Subcutaneous abdominal adipose tissue (tissue), 5 donors: Measurements from ENCODE around the gene ATG7.
"Not testable (repeated sequence)": the region's sequence is repeated elsewhere in the genome, so short reads cannot be mapped to it uniquely, and the experiment has no call there.

Experiments used
- H3K27ac ChIP-seq: one replicate; pipeline ENCODE4 v1.7.0; 2013; ENCODE audit warnings: low read depth, mild to moderate bottlenecking, inconsistent platforms, low read length, moderate library complexity
- H3K27me3 ChIP-seq, 5 donors: one replicate each; pipeline ENCODE4 v1.7.0; 2013; ENCODE audit warnings: low read length in 5 of 5, inconsistent platforms in 1 of 5; ENCODE audit not compliant: control insufficient read depth in 5 of 5, insufficient read depth in 4 of 5
- H3K36me3 ChIP-seq, 5 donors: one replicate each; pipeline ENCODE4 v1.7.0; 2013; ENCODE audit warnings: low read length in 5 of 5; ENCODE audit not compliant: control insufficient read depth in 5 of 5, insufficient read depth in 5 of 5
- H3K4me1 ChIP-seq, 5 donors: one replicate each; pipeline ENCODE4 v1.7.0; 2013; ENCODE audit warnings: low read length in 5 of 5, mild to moderate bottlenecking in 3 of 5, moderate library complexity in 1 of 5; ENCODE audit not compliant: control insufficient read depth in 5 of 5, insufficient read depth in 5 of 5
- H3K4me3 ChIP-seq, 5 donors: one replicate each; pipeline ENCODE4 v1.7.0; 2013; ENCODE audit warnings: low read length in 5 of 5, low read depth in 1 of 5
- H3K9ac ChIP-seq, 5 donors: one replicate each; pipeline ENCODE4 v1.7.0; 2013; ENCODE audit warnings: low read length in 5 of 5, mild to moderate bottlenecking in 4 of 5, moderate library complexity in 3 of 5
- H3K9me3 ChIP-seq, 5 donors: one replicate each; pipeline ENCODE4 v1.7.0; 2013; ENCODE audit warnings: low read length in 5 of 5; ENCODE audit not compliant: control insufficient read depth in 5 of 5
- donor health status: healthy.
- donor health status: healthy.
- donor health status: healthy.
- donor health status: healthy.
- donor health status: healthy.

ATG7 gene

DNA sequence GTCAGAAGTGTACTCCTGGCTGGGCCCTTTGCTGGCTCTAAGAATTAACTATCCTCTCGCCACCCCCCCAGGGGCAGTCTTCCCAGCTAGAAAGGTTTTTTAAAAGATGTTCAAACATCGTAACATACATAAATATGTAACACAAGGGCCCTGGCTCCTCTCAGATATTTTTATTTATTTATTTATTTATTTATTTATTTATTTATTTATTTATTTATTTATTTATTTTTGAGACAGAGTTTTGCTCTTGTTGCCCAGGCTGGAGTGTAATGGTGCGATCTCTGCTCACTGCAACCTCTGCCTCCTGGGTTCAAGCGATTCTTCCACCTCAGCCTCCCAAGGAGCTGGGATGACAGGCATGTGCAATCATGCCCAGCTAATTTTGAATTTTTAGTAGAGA is 190.5 kb downstream of the ATG7 start:
- not testable (repeated sequence) for H3K36me3 ChIP-seq, H3K9me3 ChIP-seq, H3K27ac ChIP-seq, H3K4me3 ChIP-seq, H3K27me3 ChIP-seq, H3K9ac ChIP-seq
- peaks cover 1 to 14% (median 11%) of the 10 kb centered on the region in 5 donors for H3K4me1 ChIP-seq

DNA sequence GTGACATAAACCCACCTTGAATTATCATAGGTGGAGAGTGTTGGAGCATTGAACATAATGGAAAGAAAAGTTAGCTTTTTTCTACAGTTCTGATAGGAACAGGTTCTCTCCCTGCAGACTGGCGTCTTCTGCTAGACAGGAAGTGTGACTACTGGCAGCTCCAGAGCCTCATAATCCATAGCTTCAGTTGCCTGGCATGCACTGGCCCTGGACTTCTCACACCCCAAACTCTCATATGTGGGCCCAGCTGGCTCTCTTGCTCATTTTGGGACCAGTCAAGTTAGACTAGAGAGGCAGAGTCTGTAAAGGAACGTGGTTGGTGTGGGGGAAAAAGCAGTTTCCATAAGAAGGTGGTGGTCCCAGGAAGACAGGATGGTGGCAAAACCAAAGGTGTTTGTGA is 191.4 kb downstream of the ATG7 start:
- Histone ChIP-seq H3K36me3 (peaks cover 0 to 10% (median 7%) of the 10 kb centered on the region in 5 donors), H3K9ac (no peak overlapping the region), H3K4me3 (no peak overlapping the region), H3K4me1 (peaks cover 1 to 14% (median 11%) of the 10 kb centered on the region in 5 donors), H3K9me3 (no peaks in the 10 kb centered on the region), H3K27me3 (no peaks in the 10 kb centered on the region), H3K27ac (no peak overlapping the region)

DNA sequence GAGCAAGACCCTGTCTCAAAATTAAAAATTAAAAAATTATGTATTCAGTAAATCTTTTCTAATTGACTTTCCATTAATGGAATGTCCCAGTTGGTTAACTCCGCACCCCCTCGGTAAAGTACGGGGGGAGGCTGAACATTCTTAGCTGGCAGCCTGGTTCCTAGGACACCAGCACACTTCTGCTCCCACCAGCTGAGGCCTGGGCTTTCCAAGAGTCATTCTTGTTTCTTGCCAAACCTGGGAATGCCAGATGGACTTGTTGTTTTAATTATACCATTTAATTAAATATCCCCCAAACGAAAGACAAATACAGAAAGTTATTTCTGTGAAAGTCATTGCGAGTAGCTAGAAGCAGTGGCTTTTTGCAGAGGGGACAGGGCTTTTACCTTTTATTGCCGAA is 192.2 kb downstream of the ATG7 start:
- Histone ChIP-seq H3K36me3 (peaks cover 0 to 15% (median 7%) of the 10 kb centered on the region in 5 donors), H3K27me3 (no peaks in the 10 kb centered on the region), H3K4me3 (no peak overlapping the region), H3K9ac (no peak overlapping the region), H3K4me1 (peaks cover 1 to 14% (median 11%) of the 10 kb centered on the region in 5 donors), H3K27ac (no peak overlapping the region), H3K9me3 (no peaks in the 10 kb centered on the region)

DNA sequence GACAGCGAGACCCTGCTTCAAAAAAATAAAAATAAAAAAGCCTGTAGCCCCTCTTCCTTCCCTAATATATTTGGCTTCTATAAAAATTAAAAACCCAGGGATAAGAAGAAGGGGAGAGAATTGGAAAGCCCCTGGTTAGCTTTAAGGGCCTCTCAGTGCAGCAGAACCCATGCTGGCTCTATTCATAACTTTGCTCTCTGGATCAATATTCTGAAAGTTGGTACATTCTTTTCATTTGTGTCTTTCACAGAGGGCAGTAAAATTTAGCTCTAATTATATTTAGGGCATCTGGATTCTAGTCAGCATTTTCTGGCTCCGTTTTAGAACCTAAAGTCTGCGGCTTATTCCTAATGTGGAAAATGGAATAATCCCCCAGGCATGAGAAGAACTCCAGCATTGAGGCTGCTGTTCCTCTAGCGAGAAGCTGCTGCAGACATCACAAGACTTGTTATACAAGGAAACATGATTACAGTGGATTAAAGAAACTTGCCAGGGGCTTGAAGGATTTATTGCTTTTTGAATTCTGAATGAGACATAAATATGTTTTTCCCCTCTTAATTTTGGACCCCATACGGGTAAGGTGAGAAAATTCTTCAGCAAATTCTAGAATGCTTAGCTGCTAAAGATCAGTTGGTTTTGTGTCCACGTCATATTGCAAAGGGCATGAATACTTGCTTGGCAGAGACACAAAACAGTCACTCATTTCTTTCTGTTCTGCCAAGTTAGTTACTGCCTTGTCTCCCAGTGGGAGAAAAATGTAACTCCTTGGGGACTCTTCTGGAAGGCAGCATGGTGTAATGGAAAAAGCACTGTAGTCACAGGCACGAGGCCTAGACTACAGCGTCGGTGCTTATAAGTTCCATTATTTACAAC is 193.8 kb downstream of the ATG7 start:
- Histone ChIP-seq H3K4me3 (no peak overlapping the region), H3K27me3 (no peaks in the 10 kb centered on the region), H3K4me1 (peaks cover 1 to 14% (median 11%) of the 10 kb centered on the region in 5 donors), H3K36me3 (peaks cover 0 to 21% (median 7%) of the 10 kb centered on the region in 5 donors), H3K27ac (peak overlapping the region; percentile 55), H3K9me3 (no peaks in the 10 kb centered on the region), H3K9ac (no peak overlapping the region)

DNA sequence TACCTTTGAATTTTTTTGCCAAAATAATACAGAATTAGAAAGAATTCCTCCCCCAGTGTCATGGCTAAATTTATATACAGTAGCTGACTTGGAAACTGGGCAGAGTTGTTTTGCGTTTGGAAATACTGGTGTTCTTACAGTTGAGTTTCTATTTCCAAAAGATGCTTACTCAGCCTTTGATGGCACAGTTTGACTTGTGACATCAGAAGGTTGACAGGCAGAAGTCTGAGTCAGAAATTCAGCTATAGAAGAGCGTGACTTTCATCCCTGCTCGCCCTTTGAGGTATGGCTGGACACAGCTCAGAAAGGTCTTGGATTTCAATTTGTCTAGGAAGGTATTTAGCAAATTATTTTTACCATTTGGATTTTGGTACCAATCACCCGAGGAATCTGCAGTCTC is 195.7 kb downstream of the ATG7 start:
- no peak overlapping the region for H3K4me3 ChIP-seq
- H3K36me3 ChIP-seq: peaks cover 0 to 21% (median 7%) of the 10 kb centered on the region in 5 donors
- H3K9ac ChIP-seq: no peak overlapping the region
- H3K9me3 ChIP-seq: no peaks in the 10 kb centered on the region
- no peak overlapping the region for H3K27ac ChIP-seq
- H3K27me3 ChIP-seq: no peaks in the 10 kb centered on the region
- H3K4me1 ChIP-seq: peaks cover 1 to 14% (median 11%) of the 10 kb centered on the region in 5 donors

DNA sequence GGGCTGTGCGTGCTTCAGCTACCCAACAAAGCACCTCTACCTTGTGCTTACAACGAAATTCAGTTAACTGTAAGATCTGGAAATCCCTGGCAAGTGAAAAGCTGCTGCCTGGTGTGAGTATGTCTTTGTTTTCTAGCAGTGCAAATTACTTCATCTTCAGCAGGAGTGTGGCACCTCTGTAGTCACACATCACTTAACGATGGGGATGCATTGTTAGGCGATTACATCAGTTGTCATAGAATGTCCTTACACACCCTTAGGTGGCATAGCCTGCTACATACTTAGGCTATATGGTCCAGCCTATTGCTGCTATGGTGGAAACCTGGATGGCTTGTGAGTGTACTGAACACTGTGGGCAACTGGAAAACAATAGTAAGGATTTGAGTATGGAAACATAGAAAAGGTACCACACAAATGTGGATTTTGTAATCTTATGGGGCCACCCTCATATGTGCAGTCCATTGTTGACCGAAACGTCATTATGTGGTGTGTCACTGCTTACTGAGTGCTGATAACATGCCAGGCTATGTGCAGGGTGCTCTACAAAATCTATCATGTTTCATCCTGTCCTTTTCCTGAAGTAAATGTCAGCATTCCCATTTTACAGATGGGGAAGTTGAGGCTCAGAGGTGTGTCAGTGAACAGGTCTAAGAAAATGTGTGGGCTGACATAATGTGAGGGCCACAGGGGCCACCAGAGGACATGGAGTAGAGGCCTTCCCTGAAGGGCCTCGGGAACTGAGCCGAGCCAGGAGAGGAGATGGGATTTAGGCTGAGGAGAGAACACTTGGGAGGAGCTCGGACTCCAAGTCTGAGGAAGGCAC is 198.0 kb downstream of the ATG7 start:
- Histone ChIP-seq H3K4me1 (peaks cover 1 to 14% (median 11%) of the 10 kb centered on the region in 5 donors), H3K27me3 (no peaks in the 10 kb centered on the region), H3K4me3 (no peak overlapping the region), H3K9me3 (no peaks in the 10 kb centered on the region), H3K36me3 (peaks cover 0 to 21% (median 7%) of the 10 kb centered on the region in 5 donors), H3K27ac (no peak overlapping the region), H3K9ac (no peak overlapping the region)

DNA sequence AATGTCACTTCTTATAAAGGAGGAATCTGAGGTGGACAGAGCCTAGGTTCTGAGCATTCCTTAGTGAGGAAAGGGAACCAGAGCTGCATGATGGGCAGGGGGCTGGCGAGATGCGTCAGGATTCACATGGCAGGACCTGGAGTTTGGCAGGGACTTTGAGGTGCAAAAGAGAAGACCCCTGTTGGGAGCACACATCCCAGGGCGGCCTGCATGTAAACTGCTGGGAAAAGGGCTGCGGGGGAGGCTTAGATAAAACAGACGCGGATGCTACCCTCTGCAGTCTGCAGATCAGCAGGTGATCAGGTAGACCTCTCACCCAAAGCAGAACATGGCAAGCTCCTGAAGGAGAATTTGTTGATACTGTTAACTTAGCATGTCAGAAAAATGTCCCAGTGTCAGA is 203.1 kb downstream of the ATG7 start:
- peaks cover 0 to 23% (median 3%) of the 10 kb centered on the region in 5 donors for H3K4me1 ChIP-seq
- H3K36me3 ChIP-seq: peaks cover 0 to under 1% (median 0%) of the 10 kb centered on the region in 5 donors

DNA sequence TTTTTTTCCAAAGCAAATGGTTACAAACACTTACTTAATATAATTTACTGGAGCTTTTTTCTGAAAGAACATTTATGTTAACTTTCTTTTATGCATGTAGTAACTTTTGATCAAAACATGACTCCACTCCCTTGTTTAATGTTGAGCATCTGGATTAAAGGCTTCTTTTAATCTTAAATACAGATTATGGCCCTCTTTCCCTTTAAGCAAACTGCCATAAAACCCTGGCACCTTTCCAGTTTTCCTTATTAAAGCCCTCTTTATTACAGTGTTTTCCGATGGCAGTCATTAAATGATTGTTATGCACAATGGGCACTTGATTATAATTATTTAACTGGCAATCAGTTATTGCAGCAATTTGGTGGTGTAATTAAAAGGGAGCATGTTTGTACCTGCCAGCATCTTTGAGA is 204.5 kb downstream of the ATG7 start:
- Histone ChIP-seq H3K36me3 (no peaks in the 10 kb centered on the region), H3K4me3 (no peak overlapping the region), H3K4me1 (peaks cover 0 to 26% (median 6%) of the 10 kb centered on the region in 5 donors), H3K27ac (no peak overlapping the region), H3K9ac (no peak overlapping the region), H3K9me3 (no peaks in the 10 kb centered on the region), H3K27me3 (no peaks in the 10 kb centered on the region)

More for the DNA sequence above, 203.1 kb downstream of the ATG7 start:
- Histone ChIP-seq H3K27ac (no peak overlapping the region), H3K27me3 (no peaks in the 10 kb centered on the region), H3K4me3 (no peak overlapping the region), H3K9ac (no peak overlapping the region), H3K9me3 (no peaks in the 10 kb centered on the region)

DNA sequence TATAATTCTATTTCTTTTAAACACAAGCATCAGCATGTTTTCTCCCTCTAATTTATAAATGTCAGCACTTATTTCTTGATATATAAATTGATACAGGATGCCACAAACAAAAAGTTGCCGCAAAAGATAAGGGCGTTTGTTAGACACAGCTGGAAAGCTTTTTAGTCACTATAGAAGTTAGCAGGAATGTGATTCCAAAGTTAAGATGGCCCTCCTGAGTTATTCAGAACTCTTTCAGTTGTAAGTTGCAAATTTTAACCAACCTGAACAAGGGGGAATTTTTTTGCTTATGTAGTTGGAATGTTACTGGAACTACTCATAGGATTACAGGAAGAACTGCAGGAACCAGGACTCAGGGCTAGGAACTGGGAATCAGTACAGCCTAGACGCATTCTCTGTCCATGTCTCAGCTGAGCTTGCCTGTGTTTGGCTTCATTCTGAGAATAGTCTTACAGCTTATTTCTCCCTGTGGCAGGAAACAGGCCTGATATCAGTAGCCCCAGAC is 205.3 kb downstream of the ATG7 start:
- Histone ChIP-seq H3K4me3 (no peak overlapping the region), H3K36me3 (no peaks in the 10 kb centered on the region), H3K27me3 (no peaks in the 10 kb centered on the region), H3K9ac (peak overlapping the region in 1 of 5 donors; percentile 23), H3K4me1 (peaks cover 0 to 32% (median 6%) of the 10 kb centered on the region in 5 donors), H3K27ac (peak overlapping the region; percentile 21), H3K9me3 (no peaks in the 10 kb centered on the region)
